HepG2 (cell line): ENCODE results near the gene SIAH2. TPM values are rescaled to one million over a fixed set of nuclear protein-coding genes. Genes with fewer than 3 reads are reported as not detected.
A peak's percentile ranks its signal among the peaks of the same experiment; 100 is the strongest.

Source experiments
- CSRNP1 ChIP-seq: sonication (generic); formaldehyde crosslinking; IDR thresholded peaks from 2 replicates; pipeline ENCODE4 v1.8.1; 2023; ENCODE audit warnings: mild to moderate bottlenecking, missing genetic modification reagents
- ELF4 ChIP-seq: sonication (generic); formaldehyde crosslinking; IDR thresholded peaks from 2 replicates; pipeline ENCODE4 v1.5.0; 2020; ENCODE audit warnings: missing genetic modification reagents, mild to moderate bottlenecking, moderate library complexity, borderline replicate concordance
- ETV6 ChIP-seq: sonication (generic); formaldehyde crosslinking; conservative IDR thresholded peaks from 2 replicates; pipeline ENCODE4 v1.4.0; 2020; ENCODE audit warnings: missing genetic modification reagents
- MAFG ChIP-seq: sonication (generic); formaldehyde crosslinking; IDR thresholded peaks from 2 replicates; pipeline ENCODE4 v1.5.1; 2020; ENCODE audit warnings: mild to moderate bottlenecking, missing genetic modification reagents
- REXO4 ChIP-seq: sonication (generic); formaldehyde crosslinking; IDR thresholded peaks from 2 replicates; pipeline ENCODE4 v1.8.0; 2022; ENCODE audit warnings: missing genetic modification reagents, mild to moderate bottlenecking, borderline replicate concordance
- ZFYVE20 ChIP-seq: sonication (generic); formaldehyde crosslinking; IDR thresholded peaks from 2 replicates; pipeline ENCODE4 v1.8.0; 2023; ENCODE audit warnings: low read depth, mild to moderate bottlenecking, moderate library complexity, missing genetic modification reagents, borderline replicate concordance
- ZNF160 ChIP-seq: sonication (generic); formaldehyde crosslinking; IDR thresholded peaks from 2 replicates; pipeline ENCODE4 v1.8.0; 2022; ENCODE audit warnings: mild to moderate bottlenecking, inconsistent platforms, missing genetic modification reagents
- ZNF281 ChIP-seq: sonication (generic); formaldehyde crosslinking; IDR thresholded peaks from 2 replicates; pipeline ENCODE4 v1.4.0; 2020; ENCODE audit warnings: missing genetic modification reagents, borderline replicate concordance
- ZNF557 ChIP-seq: sonication (generic); formaldehyde crosslinking; IDR thresholded peaks from 2 replicates; pipeline ENCODE4 v1.4.0; 2020; ENCODE audit warnings: missing genetic modification reagents
- ZNF879 ChIP-seq: sonication (generic); formaldehyde crosslinking; IDR thresholded peaks from 2 replicates; pipeline ENCODE4 v1.8.1; 2023; ENCODE audit warnings: missing genetic modification reagents
- ZXDC ChIP-seq: sonication (generic); formaldehyde crosslinking; IDR thresholded peaks from 2 replicates; pipeline ENCODE4 v1.5.0; 2020; ENCODE audit warnings: mild to moderate bottlenecking, missing genetic modification reagents
- polyA plus RNA-seq, 8 experiments: library from polyadenylated mRNA; depleted of rRNA in 3 of 8; stranded (reverse) in 7 of 8; unstranded in 1 of 8; fragments of >200 nt; fragmentation: Illumina TruSeq in 4 of 8; extraction: Trizol in 4 of 8; gene quantifications; 2 replicates each; pipeline versions ENCODE4 v1.2.1 to v1.2.3, GENCODE V29; 2011 to 2016; ENCODE audit warnings: low read depth in 4 of 8, missing spikeins in 1 of 8, mixed read lengths in 1 of 8; ENCODE audit not compliant: insufficient read depth in 1 of 8
- total RNA-seq, 5 experiments: library from RNA; depleted of rRNA; stranded (reverse); fragments of >200 nt; fragmentation: Illumina TruSeq; extraction: Trizol; gene quantifications; 2 replicates each; pipeline ENCODE4 v1.2.3, GENCODE V29; 2016; ENCODE audit warnings: low read depth in 1 of 5
- TF ChIP-seq, protein P1 (sequence below): sonication (generic); formaldehyde crosslinking; IDR thresholded peaks from 2 replicates; pipeline ENCODE4 v1.5.1; 2020; ENCODE audit warnings: missing genetic modification reagents, mild to moderate bottlenecking, borderline replicate concordance
- TF ChIP-seq, protein P2 (sequence below): IDR thresholded peaks from 2 replicates; pipeline ENCODE4 v1.6.1; 2012; ENCODE audit warnings: inconsistent platforms

The SIAH2 gene
- total and polyA plus RNA-seq, 2 of the 13 experiments (the other 11 are each of a cell fraction or from before 2014, with no cell fraction given) = 71.8 to 117 TPM

DNA sequence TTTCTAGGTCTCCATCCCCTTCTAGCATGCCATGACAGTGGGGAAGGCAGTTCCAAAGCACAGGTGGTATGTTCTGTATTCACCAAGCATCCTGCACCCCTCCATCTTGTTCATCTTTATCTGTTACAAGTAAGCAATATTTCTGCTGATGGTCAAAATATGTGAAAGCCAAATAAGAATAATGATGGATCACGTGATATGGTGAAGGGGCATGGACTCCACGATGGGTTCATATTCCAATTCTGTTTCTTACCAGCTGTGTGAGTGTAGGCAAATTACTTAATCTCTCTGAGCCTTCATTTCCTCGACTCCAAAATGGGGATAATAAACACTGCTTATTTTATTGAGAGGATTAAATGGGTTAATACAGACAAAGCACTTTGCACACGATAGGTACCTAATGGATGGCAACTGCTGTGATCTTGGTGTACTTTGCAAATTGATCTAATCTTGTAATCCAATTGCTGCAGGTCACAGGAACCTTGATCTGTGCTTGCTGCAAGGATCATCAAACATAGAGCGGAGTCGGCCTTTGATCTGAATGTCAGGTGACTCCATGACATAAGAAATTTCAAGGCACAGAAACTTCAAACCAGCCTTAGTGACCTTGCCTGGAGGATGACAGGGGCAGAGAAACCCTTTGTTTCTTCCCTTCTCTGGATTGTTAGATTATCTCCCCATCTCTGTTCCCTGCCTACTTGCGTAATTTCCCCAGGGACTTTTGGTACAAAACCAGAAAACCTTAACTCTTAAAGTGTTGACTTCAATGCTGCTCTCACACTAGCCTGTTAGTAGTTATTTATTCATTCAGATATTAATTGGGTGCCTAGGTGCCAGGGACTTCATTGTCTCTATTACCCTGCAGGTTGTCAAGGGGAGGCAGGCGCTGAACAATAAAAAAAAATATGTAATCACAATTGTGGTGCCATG, 25.8 kb downstream of the SIAH2 start (continued):
- TF ChIP-seq MAFG (CRISPR knock-in tag) (no peak), ETV6 (CRISPR knock-in tag) (0 out of 2 replicates have a peak, but pooled peaks have one; percentile 29), CSRNP1 (CRISPR knock-in tag) (no peak; the same call in 1 of the 2 replicates), ZNF557 (CRISPR knock-in tag) (0 out of 2 replicates have a peak, but pooled peaks have one; percentile 50), ZNF281 (CRISPR knock-in tag) (peak; percentile 19; the same call in 1 of the 2 replicates), REXO4 (CRISPR knock-in tag) (no peak), ELF4 (CRISPR knock-in tag) (no peak), ZXDC (no peak), ZNF160 (CRISPR knock-in tag) (0 out of 2 replicates have a peak, but pooled peaks have one; percentile 12), ZFYVE20 (CRISPR knock-in tag) (no peak), ZNF879 (CRISPR knock-in tag) (no peak)
- TF ChIP-seq, protein P1, sequence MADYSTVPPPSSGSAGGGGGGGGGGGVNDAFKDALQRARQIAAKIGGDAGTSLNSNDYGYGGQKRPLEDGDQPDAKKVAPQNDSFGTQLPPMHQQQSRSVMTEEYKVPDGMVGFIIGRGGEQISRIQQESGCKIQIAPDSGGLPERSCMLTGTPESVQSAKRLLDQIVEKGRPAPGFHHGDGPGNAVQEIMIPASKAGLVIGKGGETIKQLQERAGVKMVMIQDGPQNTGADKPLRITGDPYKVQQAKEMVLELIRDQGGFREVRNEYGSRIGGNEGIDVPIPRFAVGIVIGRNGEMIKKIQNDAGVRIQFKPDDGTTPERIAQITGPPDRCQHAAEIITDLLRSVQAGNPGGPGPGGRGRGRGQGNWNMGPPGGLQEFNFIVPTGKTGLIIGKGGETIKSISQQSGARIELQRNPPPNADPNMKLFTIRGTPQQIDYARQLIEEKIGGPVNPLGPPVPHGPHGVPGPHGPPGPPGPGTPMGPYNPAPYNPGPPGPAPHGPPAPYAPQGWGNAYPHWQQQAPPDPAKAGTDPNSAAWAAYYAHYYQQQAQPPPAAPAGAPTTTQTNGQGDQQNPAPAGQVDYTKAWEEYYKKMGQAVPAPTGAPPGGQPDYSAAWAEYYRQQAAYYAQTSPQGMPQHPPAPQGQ (CRISPR knock-in tag) = no peak
- TF ChIP-seq, protein P2, sequence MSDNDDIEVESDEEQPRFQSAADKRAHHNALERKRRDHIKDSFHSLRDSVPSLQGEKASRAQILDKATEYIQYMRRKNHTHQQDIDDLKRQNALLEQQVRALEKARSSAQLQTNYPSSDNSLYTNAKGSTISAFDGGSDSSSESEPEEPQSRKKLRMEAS = peak; percentile 43
